ENCODE results near the gene MSH5. TPM values are rescaled to one million over a fixed set of nuclear protein-coding genes. Genes with fewer than 3 reads are reported as not detected.
A peak's percentile ranks its signal among the peaks of the same experiment; 100 is the strongest.

Gene MSH5
- total RNA-seq, 1 donor from 2014 or later = 18.4 TPM

DNA sequence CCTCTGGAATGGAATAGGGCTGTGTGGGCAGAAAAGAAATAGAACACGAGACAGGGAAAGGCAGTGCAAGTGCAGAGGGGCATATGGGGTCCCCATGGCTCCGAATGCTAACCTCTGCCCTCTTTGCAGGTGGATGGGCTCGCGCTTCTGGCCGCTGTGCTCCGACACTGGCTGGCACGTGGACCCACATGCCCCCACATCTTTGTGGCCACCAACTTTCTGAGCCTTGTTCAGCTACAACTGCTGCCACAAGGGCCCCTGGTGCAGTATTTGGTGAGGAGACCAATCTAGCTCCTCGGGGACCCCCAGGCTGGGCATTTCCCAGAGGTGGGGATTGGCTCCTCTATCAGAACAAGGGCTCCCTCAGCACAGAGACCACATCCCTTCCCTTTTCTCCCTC, 21.5 kb downstream of the MSH5 start:
- no peak overlapping the region for H3K4me3 Mint-ChIP-seq (ENCODE audit: unreplicated experiment)
- TF ChIP-seq CTCF (IDR thresholded peaks at IDR 0.05) = no peak
- H3K4me1 Mint-ChIP-seq (ENCODE audit: unreplicated experiment) = peaks cover 6% of the 10 kb centered on the region
- peaks cover 13% of the 10 kb centered on the region for H3K36me3 Mint-ChIP-seq (ENCODE audit: unreplicated experiment)
- no peak for DNase-seq (ENCODE audit: extremely low spot score, unreplicated experiment)
- H3K9me3 Mint-ChIP-seq (ENCODE audit: unreplicated experiment) = no peaks in the 10 kb centered on the region
- no peaks in the 10 kb centered on the region for H3K27me3 Mint-ChIP-seq (ENCODE audit: unreplicated experiment)
- no peak overlapping the region for H3K27ac Mint-ChIP-seq (ENCODE audit: unreplicated experiment)

DNA sequence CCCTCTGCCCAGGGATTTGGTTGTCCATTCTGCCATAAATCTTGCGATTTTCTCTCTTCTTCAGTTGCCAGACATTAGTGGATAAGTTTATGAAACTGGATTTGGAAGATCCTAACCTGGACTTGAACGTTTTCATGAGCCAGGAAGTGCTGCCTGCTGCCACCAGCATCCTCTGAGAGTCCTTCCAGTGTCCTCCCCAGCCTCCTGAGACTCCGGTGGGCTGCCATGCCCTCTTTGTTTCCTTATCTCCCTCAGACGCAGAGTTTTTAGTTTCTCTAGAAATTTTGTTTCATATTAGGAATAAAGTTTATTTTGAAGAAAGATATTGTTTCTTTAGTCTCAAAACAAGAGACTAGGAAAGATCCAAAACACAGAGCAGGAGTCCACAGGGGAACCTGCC, 22.6 kb downstream of the MSH5 start, which contains the start of gene SAPCD1:
SAPCD1 (plus strand) TSS at position 301 of the 400 bp plus-strand sequence. CDS start 399 bp downstream, outside the sequence.
- DNase-seq (ENCODE audit: extremely low spot score, unreplicated experiment) = no peak
- Mint-ChIP-seq H3K27ac (ENCODE audit: unreplicated experiment) (peak within 1 kb of the TSS; percentile 2), H3K9me3 (ENCODE audit: unreplicated experiment) (no peaks in the 10 kb centered on the region), H3K36me3 (ENCODE audit: unreplicated experiment) (peaks cover 13% of the 10 kb centered on the region), H3K4me3 (ENCODE audit: unreplicated experiment) (no peak within 1 kb of the TSS), H3K27me3 (ENCODE audit: unreplicated experiment) (no peaks in the 10 kb centered on the region), H3K4me1 (ENCODE audit: unreplicated experiment) (peaks cover 6% of the 10 kb centered on the region)
- TF ChIP-seq CTCF (IDR thresholded peaks at IDR 0.05) = no peak

GRCh38 chr6:31762878-31763618, 23.2 kb downstream of the MSH5 start:
- Mint-ChIP-seq H3K27me3 (ENCODE audit: unreplicated experiment) (no peaks in the 10 kb centered on the region), H3K4me3 (ENCODE audit: unreplicated experiment) (no peak overlapping the region), H3K9me3 (ENCODE audit: unreplicated experiment) (no peaks in the 10 kb centered on the region), H3K4me1 (ENCODE audit: unreplicated experiment) (peaks cover 6% of the 10 kb centered on the region), H3K36me3 (ENCODE audit: unreplicated experiment) (peaks cover 13% of the 10 kb centered on the region), H3K27ac (ENCODE audit: unreplicated experiment) (peak overlapping the region; percentile 2)
- no peak for DNase-seq (ENCODE audit: extremely low spot score, unreplicated experiment)
- TF ChIP-seq CTCF (IDR thresholded peaks at IDR 0.05) = no peak

- Mint-ChIP-seq H3K9me3 (ENCODE audit: unreplicated experiment) (no peaks in the 10 kb centered on the region), H3K4me1 (ENCODE audit: unreplicated experiment) (peaks cover 6% of the 10 kb centered on the region), H3K27me3 (ENCODE audit: unreplicated experiment) (no peaks in the 10 kb centered on the region), H3K27ac (ENCODE audit: unreplicated experiment) (peak overlapping the region; percentile 2), H3K36me3 (ENCODE audit: unreplicated experiment) (peaks cover 13% of the 10 kb centered on the region), H3K4me3 (ENCODE audit: unreplicated experiment) (no peak overlapping the region)
- TF ChIP-seq CTCF (IDR thresholded peaks at IDR 0.05) = no peak
- no peak for DNase-seq (ENCODE audit: extremely low spot score, unreplicated experiment)
Observed at GRCh38 chr6:31763619-31763940, 23.8 kb downstream of the MSH5 start.

GRCh38 chr6:31764198-31764597, 24.4 kb downstream of the MSH5 start:
- Mint-ChIP-seq H3K9me3 (ENCODE audit: unreplicated experiment) (no peaks in the 10 kb centered on the region), H3K27me3 (ENCODE audit: unreplicated experiment) (no peaks in the 10 kb centered on the region), H3K4me1 (ENCODE audit: unreplicated experiment) (peaks cover 6% of the 10 kb centered on the region), H3K4me3 (ENCODE audit: unreplicated experiment) (no peak overlapping the region), H3K36me3 (ENCODE audit: unreplicated experiment) (peaks cover 13% of the 10 kb centered on the region), H3K27ac (ENCODE audit: unreplicated experiment) (no peak overlapping the region)
- no peak for TF ChIP-seq CTCF (IDR thresholded peaks at IDR 0.05)
- DNase-seq (ENCODE audit: extremely low spot score, unreplicated experiment) = no peak

All from osteocyte (in vitro differentiated cells).